ENCODE data around the gene CASZ1.

- TF ChIP-seq MYC (IDR thresholded peaks at IDR 0.05; ENCODE audit: borderline replicate concordance, low read length) (no peak), PBX3 (IDR thresholded peaks at IDR 0.05) (no peak), POLR2A (IDR thresholded peaks at IDR 0.05; ENCODE audit: low read length) (no peak), FOSB (CRISPR knock-in tag; IDR thresholded peaks at IDR 0.05) (no peak)
- TF ChIP-seq, protein P1, sequence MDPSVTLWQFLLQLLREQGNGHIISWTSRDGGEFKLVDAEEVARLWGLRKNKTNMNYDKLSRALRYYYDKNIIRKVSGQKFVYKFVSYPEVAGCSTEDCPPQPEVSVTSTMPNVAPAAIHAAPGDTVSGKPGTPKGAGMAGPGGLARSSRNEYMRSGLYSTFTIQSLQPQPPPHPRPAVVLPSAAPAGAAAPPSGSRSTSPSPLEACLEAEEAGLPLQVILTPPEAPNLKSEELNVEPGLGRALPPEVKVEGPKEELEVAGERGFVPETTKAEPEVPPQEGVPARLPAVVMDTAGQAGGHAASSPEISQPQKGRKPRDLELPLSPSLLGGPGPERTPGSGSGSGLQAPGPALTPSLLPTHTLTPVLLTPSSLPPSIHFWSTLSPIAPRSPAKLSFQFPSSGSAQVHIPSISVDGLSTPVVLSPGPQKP (IDR thresholded peaks at IDR 0.05; ENCODE audit: low read depth, low read length), result no peak
- TF ChIP-seq, protein P2, sequence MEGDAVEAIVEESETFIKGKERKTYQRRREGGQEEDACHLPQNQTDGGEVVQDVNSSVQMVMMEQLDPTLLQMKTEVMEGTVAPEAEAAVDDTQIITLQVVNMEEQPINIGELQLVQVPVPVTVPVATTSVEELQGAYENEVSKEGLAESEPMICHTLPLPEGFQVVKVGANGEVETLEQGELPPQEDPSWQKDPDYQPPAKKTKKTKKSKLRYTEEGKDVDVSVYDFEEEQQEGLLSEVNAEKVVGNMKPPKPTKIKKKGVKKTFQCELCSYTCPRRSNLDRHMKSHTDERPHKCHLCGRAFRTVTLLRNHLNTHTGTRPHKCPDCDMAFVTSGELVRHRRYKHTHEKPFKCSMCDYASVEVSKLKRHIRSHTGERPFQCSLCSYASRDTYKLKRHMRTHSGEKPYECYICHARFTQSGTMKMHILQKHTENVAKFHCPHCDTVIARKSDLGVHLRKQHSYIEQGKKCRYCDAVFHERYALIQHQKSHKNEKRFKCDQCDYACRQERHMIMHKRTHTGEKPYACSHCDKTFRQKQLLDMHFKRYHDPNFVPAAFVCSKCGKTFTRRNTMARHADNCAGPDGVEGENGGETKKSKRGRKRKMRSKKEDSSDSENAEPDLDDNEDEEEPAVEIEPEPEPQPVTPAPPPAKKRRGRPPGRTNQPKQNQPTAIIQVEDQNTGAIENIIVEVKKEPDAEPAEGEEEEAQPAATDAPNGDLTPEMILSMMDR (IDR thresholded peaks at IDR 0.05), result no peak
These were observed 29.2 kb downstream of the CASZ1 start for GRCh38 chr1:10767282-10767681.
